Testis (tissue), 2 donors: ENCODE results near the gene PTPRD.

Experiments
- CTCF ChIP-seq, 3 experiments: fragments of 450-650 bp in 2 of 3; fragments of 200-600 bp in 1 of 3; sonication (generic) in 1 of 3; IDR thresholded peaks; one replicate each; pipeline ENCODE4 v1.5.1; 2016 to 2019; ENCODE audit warnings: antibody characterized with exemption in 3 of 3, mild to moderate bottlenecking in 2 of 3, moderate library complexity in 1 of 3
- POLR2A ChIP-seq: fragments of 450-650 bp; IDR thresholded peaks from one replicate; pipeline ENCODE4 v1.6.1; 2017; ENCODE audit warnings: antibody characterized with exemption, mild to moderate bottlenecking, moderate library complexity

- TF ChIP-seq CTCF (IDR thresholded peaks at IDR 0.05) (no peak), POLR2A (no peak)
Measured at GRCh38 chr9:8473244-8474020, 2139.4 kb downstream of the PTPRD start.
